GM21447 (cell line): Measurements from ENCODE around the gene RAB35.
"Not testable (repeated sequence)": the region's sequence is repeated elsewhere in the genome, so short reads cannot be mapped to it uniquely, and the experiment has no call there.

Experiments
- ATAC-seq: cut with Tn5 transposase; IDR thresholded peaks from one replicate; pipeline ENCODE4 v1.9.1; 2021; ENCODE audit not compliant: unreplicated experiment

Gene RAB35

GRCh38 chr12:120064054-120064940 is 52.3 kb downstream of the RAB35 start:
- ATAC-seq = no peak

- ATAC-seq = no peak
Observed at GRCh38 chr12:120062976-120063579, 53.5 kb downstream of the RAB35 start.

DNA sequence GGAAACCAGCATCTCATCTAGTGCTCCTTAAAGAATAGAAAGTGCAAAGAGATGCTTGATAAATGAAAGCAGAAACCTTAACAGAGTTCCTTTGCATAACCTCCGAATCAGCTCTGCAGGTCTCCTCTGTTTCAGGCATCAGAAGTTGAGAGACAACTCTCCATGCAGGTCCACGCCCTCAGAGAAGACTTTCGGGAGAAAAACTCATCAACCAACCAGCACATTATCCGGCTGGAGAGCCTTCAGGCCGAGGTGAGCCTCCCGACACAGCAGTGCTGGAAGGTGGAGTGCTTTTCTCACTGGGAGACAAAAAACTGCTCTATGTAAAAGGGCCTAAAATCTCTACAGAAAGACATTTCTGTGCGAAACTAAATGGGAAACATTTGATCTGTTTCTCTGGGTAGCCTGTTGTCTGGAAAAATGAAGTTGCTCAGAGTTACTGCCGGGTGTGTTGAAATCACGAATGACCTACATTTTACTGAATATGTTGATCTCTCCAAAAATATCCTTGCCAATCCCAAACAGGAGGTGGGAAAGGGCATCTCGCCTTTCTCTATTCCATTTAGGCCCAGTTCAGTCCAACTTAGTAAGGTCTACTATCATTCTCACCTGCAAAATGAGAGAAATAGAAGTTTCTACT is 54.9 kb downstream of the RAB35 start:
- ATAC-seq = no peak

DNA sequence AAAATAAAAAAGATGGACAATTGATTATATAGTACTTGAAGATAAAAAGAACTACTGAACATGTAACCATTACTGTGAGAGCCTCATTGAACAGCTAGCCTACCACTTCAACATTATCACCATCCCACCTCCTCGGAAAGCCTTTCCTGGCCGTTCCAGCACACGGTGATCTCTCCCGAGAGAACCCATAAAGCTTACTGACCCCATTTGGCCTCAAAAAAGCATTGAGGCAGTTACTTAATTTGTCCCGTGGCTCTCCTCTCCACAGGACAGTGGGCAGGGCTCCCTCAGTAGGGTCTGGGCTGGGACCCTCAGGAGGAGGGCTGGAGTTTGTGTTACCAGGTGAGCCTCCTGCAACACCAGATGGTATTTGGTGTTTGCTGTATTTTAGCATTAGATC is 55.8 kb downstream of the RAB35 start:
- no peak for ATAC-seq

- ATAC-seq = no peak
Observed at GRCh38 chr12:120060196-120060595, 56.4 kb downstream of the RAB35 start.

DNA sequence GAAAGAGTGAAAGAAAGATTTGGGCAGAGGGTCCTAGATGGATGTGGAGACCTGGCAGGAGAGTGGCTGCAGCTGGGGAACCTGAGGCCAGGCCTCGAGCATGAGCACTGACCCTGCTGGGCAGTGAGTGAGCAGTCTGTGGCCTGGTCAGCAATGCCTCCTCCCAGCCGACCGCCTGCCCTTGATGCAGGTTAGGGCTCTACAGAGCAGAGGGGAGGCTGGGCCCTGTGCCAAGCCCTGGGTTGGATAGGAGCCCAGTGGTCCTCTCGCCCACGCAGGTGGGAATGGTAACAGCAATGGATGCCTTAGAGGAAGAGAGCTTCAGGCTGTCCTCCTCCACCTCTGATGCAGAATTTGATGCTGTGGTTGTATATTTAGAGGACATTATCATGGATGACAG is 59.8 kb downstream of the RAB35 start:
- no peak for ATAC-seq

DNA sequence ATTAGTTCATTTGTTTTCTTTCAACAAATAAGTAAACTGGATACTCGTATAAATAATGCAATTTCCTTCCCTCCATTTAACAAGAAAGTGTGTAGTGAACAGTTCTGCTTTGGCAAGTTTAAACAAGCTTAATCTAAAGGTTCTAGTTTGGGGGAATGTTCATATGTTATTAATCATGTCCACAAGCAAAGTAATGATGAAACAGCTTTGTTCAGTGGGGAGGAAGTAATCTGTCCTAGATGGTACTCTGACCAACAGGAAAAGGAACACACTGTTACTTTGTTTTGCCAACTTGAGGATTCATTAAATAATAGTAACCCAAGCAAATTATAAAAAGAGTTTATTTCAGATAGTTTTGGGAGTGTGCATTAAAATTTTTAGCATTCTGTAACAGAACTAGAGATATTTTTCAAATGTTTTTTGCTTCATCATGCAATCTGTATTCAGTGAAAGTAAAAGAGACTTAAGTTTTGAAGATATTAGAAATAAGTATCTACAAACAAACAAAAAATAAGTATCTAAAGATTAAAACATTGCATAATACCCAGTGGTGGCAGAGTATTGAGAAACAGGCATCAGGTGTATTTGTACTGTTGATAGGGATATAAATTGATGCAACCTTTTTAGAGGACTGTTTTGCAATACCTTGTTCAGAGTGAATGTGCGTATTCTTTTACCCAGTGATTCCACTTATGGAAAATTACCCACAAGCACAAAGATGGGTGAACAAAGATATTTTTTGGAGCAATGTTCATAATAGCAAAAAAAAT is 61.1 kb downstream of the RAB35 start:
- ATAC-seq = no peak

GRCh38 chr12:120054293-120054692 is 62.3 kb downstream of the RAB35 start:
- ATAC-seq = no peak

DNA sequence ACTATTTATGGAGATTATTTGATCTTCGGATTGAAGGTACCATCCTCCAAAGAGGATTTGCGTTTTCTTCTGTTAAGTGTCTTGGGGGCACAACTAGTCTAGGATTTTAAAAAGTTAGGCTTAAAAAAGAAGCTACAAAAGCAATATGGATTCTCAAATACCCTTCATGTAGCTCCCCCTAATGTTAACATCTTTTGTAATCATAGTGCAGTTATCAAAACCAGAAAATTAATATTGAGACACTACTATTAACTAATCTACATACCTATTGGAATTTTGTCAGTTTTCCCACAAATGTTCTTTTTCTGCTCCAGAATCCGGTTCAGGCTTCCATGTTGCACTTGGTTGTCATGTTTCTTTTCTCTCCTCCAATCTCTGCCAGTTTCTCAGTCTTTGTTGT is 65.0 kb downstream of the RAB35 start:
- ATAC-seq = no peak

GRCh38 chr12:120049426-120049825 is 67.1 kb downstream of the RAB35 start:
- ATAC-seq = no peak

GRCh38 chr12:120048263-120048662 is 68.3 kb downstream of the RAB35 start:
- ATAC-seq = no peak

GRCh38 chr12:120047072-120047471 is 69.5 kb downstream of the RAB35 start:
- no peak for ATAC-seq

DNA sequence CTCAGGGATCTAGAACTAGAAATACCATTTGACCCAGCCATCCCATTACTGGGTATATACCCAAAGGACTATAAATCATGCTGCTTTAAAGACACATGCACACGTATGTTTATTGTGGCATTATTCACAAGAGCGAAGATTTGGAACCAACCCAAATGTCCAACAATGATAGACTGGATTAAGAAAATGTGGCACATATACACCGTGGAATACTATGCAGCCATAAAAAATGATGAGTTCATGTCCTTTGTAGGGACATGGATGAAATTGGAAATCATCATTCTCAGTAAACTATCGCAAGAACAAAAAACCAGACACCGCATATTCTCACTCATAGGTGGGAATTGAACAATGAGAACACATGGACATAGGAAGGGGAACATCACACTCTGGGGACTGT is 71.2 kb downstream of the RAB35 start:
- ATAC-seq = not testable (repeated sequence)
